PC-9 (cell line): Measurements from ENCODE around the gene C21orf58.

Experiments used
- CTCF ChIP-seq: fragments of 200-600 bp; sonication (generic); conservative IDR thresholded peaks from 2 replicates; pipeline ENCODE4 v1.6.1; 2017; ENCODE audit warnings: mixed run types, antibody characterized with exemption, mild to moderate bottlenecking, moderate library complexity
- EZH2 ChIP-seq: fragments of 200-600 bp; sonication (generic); IDR thresholded peaks from 2 replicates; pipeline ENCODE4 v1.8.0; 2017; ENCODE audit warnings: antibody characterized with exemption, low read depth

GRCh38 chr21:46324390-46325072 lies 861 bp upstream of the C21orf58 start:
- no peak for TF ChIP-seq CTCF
- no peak for TF ChIP-seq EZH2
